ENCODE results near the gene CCDC150. TPM values are rescaled to one million over a fixed set of nuclear protein-coding genes. Genes with fewer than 3 reads are reported as not detected.

The CCDC150 gene
- total RNA-seq, 1 experiment from 2014 or later, result 19.0 TPM

GRCh38 chr2:196653843-196654242, 14.3 kb downstream of the CCDC150 start:
- ChIA-PET CTCF (no interaction called here), POLR2A (no interaction called here)

DNA sequence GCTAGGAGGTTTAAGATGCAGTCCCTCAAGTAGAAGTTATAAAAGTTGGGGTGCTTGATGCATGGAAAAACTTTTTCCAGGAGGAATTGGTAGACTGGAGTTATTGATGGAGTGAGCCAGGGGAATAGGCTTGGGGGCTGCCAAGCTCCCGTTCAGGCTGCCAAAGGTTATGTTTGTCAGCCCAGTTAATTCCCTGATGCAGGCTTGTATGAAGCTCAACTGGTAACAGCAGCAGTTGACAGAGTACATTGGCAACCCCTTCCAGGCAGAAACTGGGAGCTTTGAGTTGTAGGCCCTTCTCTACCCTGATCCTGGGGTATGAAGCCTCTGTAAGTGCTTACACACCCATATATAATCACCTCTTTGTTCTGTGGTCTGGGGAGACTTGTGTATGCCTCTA, 16.2 kb downstream of the CCDC150 start:
- Histone ChIP-seq H3K27me3 (ENCODE audit: control insufficient read depth, insufficient read depth, low read length) (no peaks in the 10 kb centered on the region), H3K27ac (ENCODE audit: low read length) (no peak overlapping the region), H3K4me3 (ENCODE audit: low read depth in 2 of 2, low read length in 2 of 2) (no peak overlapping the region), H3K4me1 (ENCODE audit: control insufficient read depth, insufficient read depth, low read length) (no peaks in the 10 kb centered on the region), H3K36me3 (ENCODE audit: control insufficient read depth, insufficient read depth, low read length) (no peaks in the 10 kb centered on the region), H3K9me3 (ENCODE audit: control insufficient read depth, insufficient read depth, low read depth, low read length) (peaks cover 33% of the 10 kb centered on the region; the same call in 1 of the 2 replicates)
- CTCF ChIA-PET, result no interaction called here
- TF ChIP-seq POLR2AphosphoS5 (IDR thresholded peaks at IDR 0.05; ENCODE audit: low read depth, low read length), result no peak
- TF ChIP-seq, protein P1, sequence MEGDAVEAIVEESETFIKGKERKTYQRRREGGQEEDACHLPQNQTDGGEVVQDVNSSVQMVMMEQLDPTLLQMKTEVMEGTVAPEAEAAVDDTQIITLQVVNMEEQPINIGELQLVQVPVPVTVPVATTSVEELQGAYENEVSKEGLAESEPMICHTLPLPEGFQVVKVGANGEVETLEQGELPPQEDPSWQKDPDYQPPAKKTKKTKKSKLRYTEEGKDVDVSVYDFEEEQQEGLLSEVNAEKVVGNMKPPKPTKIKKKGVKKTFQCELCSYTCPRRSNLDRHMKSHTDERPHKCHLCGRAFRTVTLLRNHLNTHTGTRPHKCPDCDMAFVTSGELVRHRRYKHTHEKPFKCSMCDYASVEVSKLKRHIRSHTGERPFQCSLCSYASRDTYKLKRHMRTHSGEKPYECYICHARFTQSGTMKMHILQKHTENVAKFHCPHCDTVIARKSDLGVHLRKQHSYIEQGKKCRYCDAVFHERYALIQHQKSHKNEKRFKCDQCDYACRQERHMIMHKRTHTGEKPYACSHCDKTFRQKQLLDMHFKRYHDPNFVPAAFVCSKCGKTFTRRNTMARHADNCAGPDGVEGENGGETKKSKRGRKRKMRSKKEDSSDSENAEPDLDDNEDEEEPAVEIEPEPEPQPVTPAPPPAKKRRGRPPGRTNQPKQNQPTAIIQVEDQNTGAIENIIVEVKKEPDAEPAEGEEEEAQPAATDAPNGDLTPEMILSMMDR (IDR thresholded peaks at IDR 0.05), result no peak
- TF ChIP-seq, protein P2, sequence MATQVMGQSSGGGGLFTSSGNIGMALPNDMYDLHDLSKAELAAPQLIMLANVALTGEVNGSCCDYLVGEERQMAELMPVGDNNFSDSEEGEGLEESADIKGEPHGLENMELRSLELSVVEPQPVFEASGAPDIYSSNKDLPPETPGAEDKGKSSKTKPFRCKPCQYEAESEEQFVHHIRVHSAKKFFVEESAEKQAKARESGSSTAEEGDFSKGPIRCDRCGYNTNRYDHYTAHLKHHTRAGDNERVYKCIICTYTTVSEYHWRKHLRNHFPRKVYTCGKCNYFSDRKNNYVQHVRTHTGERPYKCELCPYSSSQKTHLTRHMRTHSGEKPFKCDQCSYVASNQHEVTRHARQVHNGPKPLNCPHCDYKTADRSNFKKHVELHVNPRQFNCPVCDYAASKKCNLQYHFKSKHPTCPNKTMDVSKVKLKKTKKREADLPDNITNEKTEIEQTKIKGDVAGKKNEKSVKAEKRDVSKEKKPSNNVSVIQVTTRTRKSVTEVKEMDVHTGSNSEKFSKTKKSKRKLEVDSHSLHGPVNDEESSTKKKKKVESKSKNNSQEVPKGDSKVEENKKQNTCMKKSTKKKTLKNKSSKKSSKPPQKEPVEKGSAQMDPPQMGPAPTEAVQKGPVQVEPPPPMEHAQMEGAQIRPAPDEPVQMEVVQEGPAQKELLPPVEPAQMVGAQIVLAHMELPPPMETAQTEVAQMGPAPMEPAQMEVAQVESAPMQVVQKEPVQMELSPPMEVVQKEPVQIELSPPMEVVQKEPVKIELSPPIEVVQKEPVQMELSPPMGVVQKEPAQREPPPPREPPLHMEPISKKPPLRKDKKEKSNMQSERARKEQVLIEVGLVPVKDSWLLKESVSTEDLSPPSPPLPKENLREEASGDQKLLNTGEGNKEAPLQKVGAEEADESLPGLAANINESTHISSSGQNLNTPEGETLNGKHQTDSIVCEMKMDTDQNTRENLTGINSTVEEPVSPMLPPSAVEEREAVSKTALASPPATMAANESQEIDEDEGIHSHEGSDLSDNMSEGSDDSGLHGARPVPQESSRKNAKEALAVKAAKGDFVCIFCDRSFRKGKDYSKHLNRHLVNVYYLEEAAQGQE (IDR thresholded peaks at IDR 0.05; ENCODE audit: insufficient read depth in 1 of 2, low read depth in 2 of 2, low read length in 1 of 2), result no peak
- no peak for ATAC-seq
- DNase-seq (ENCODE audit: low read depth, low spot score), result no peak
- BruUV-seq (replicated peaks), result no TSS peak
- in situ Hi-C loops (cut with HindIII; ENCODE audit: low pct_unique_long_range_greater_than_20kb, low sequenced_read_pairs), result no loop called here
- intact Hi-C loops (cut with micrococcal nuclease; ENCODE audit: unreplicated experiment), result no loop called here
- POLR2A ChIA-PET, result no interaction called here

More at GRCh38 chr2:196653843-196654242, 14.3 kb downstream of the CCDC150 start:
- H3K4me3 ChIP-seq (ENCODE audit: low read depth in 2 of 2, low read length in 2 of 2), result no peak overlapping the region
- in situ Hi-C loops (cut with HindIII; ENCODE audit: low pct_unique_long_range_greater_than_20kb, low sequenced_read_pairs) (no loop called here), intact Hi-C loops (cut with micrococcal nuclease; ENCODE audit: unreplicated experiment) (no loop called here)
- H3K36me3 ChIP-seq (ENCODE audit: control insufficient read depth, insufficient read depth, low read length), result no peaks in the 10 kb centered on the region
- no peaks in the 10 kb centered on the region for H3K4me1 ChIP-seq (ENCODE audit: control insufficient read depth, insufficient read depth, low read length)
- ATAC-seq (no peak), DNase-seq (ENCODE audit: low read depth, low spot score) (no peak)
- TF ChIP-seq TCF7L2 (IDR thresholded peaks at IDR 0.05; ENCODE audit: low read depth, low read length) (no peak), POLR2AphosphoS5 (IDR thresholded peaks at IDR 0.05; ENCODE audit: low read depth, low read length) (no peak), SIN3A (IDR thresholded peaks at IDR 0.05; ENCODE audit: borderline replicate concordance, insufficient read depth, low read depth, low read length) (no peak)
- TF ChIP-seq, protein P2 (IDR thresholded peaks at IDR 0.05; ENCODE audit: insufficient read depth in 1 of 2, low read depth in 2 of 2, low read length in 1 of 2), result no peak
- TF ChIP-seq, protein P1 (IDR thresholded peaks at IDR 0.05), result no peak
- no peak overlapping the region for H3K27ac ChIP-seq (ENCODE audit: low read length)
- BruUV-seq (replicated peaks), result no TSS peak
- H3K27me3 ChIP-seq (ENCODE audit: control insufficient read depth, insufficient read depth, low read length), result no peaks in the 10 kb centered on the region
- peaks cover 44% of the 10 kb centered on the region; the same call in 1 of the 2 replicates for H3K9me3 ChIP-seq (ENCODE audit: control insufficient read depth, insufficient read depth, low read depth, low read length)

Measured in Panc1 (cell line).